DND-41 (cell line): ENCODE data around the gene C5AR2.

ENCODE experiments used
- ATAC-seq: fragments of 200-7000 bp; cut with Tn5 transposase; 3 replicates; pipeline ENCODE4 v1.9.1; 2021; ENCODE audit warnings: low read depth; ENCODE audit not compliant: insufficient read depth
- DNase-seq: peaks from one replicate; pipeline ENCODE4 v3.0.0-alpha.2; 2020
- H2AFZ ChIP-seq: 2 replicates; pipeline ENCODE4 v1.6.0; 2012; ENCODE audit warnings: low read depth, low read length
- H3K27ac ChIP-seq: 2 replicates; pipeline ENCODE4 v1.5.1; 2012; ENCODE audit warnings: low read length, inconsistent platforms
- H3K27me3 ChIP-seq: fragments of 200-600 bp; sonication (generic); 2 replicates; pipeline ENCODE4 v1.6.0; 2012; ENCODE audit warnings: low read length, mild to moderate bottlenecking, inconsistent platforms; ENCODE audit not compliant: insufficient read depth, poor library complexity
- H3K36me3 ChIP-seq: 2 replicates; pipeline ENCODE4 v1.5.1; 2012; ENCODE audit warnings: low read length, inconsistent platforms; ENCODE audit not compliant: insufficient read depth
- H3K4me1 ChIP-seq: 2 replicates; pipeline ENCODE4 v1.5.1; 2012; ENCODE audit warnings: mild to moderate bottlenecking, low read length; ENCODE audit not compliant: insufficient read depth
- H3K4me2 ChIP-seq: 2 replicates; pipeline ENCODE4 v1.6.0; 2012; ENCODE audit warnings: mild to moderate bottlenecking, moderate library complexity, low read length, inconsistent platforms; ENCODE audit not compliant: insufficient read depth
- H3K4me3 ChIP-seq, 2 experiments: fragments of 200-600 bp in 1 of 2; shearing (Covaris generic) in 1 of 2; 2 replicates each; pipeline ENCODE4 v1.5.1; 2012 to 2016; ENCODE audit warnings: inconsistent platforms in 2 of 2, low read length in 2 of 2, mild to moderate bottlenecking in 2 of 2, low read depth in 1 of 2, moderate library complexity in 1 of 2
- H3K79me2 ChIP-seq: 2 replicates; pipeline ENCODE4 v1.6.0; 2012; ENCODE audit warnings: low read length, inconsistent platforms; ENCODE audit not compliant: insufficient read depth
- H3K9ac ChIP-seq: 2 replicates; pipeline ENCODE4 v1.6.0; 2012; ENCODE audit warnings: low read depth, mild to moderate bottlenecking, inconsistent platforms, low read length, moderate library complexity
- H3K9me3 ChIP-seq: 2 replicates; pipeline ENCODE4 v1.5.1; 2012; ENCODE audit warnings: low read length, moderate library complexity, mild to moderate bottlenecking, inconsistent platforms; ENCODE audit not compliant: insufficient read depth, severe bottlenecking
- H4K20me1 ChIP-seq: 2 replicates; pipeline ENCODE4 v1.6.0; 2012; ENCODE audit warnings: low read length; ENCODE audit not compliant: insufficient read depth
- CTCF ChIP-seq: IDR thresholded peaks from 2 replicates; pipeline ENCODE4 v1.5.1; 2012; ENCODE audit warnings: borderline replicate concordance, low read length, moderate library complexity, mild to moderate bottlenecking; ENCODE audit not compliant: poor library complexity, severe bottlenecking; ENCODE audit errors: extremely low read depth
- EZH2 ChIP-seq: IDR thresholded peaks from 3 replicates; pipeline ENCODE4 v1.6.1; 2012; ENCODE audit warnings: borderline replicate concordance, low read depth, mild to moderate bottlenecking, moderate library complexity, low read length, inconsistent platforms; ENCODE audit not compliant: severe bottlenecking

Gene C5AR2

GRCh38 chr19:47323872-47324271, 8.1 kb upstream of the C5AR2 start:
- no peaks in the 10 kb centered on the region for H3K36me3 ChIP-seq
- H3K4me1 ChIP-seq = no peaks in the 10 kb centered on the region
- ATAC-seq (no peak), DNase-seq (no peak)
- no peak overlapping the region for H3K9ac ChIP-seq
- H2AFZ ChIP-seq = no peak overlapping the region
- H3K9me3 ChIP-seq = no peaks in the 10 kb centered on the region
- H3K27ac ChIP-seq = no peak overlapping the region
- no peaks in the 10 kb centered on the region; the same call in 1 of the 2 replicates for H4K20me1 ChIP-seq
- TF ChIP-seq CTCF (no peak), EZH2 (no peak)
- no peaks in the 10 kb centered on the region for H3K27me3 ChIP-seq
- H3K4me3 ChIP-seq = no peak overlapping the region
- no peaks in the 10 kb centered on the region for H3K79me2 ChIP-seq
- no peak overlapping the region for H3K4me2 ChIP-seq

GRCh38 chr19:47324502-47324901, 7.5 kb upstream of the C5AR2 start:
- Histone ChIP-seq H3K4me2 (no peak overlapping the region), H3K36me3 (no peaks in the 10 kb centered on the region), H2AFZ (no peak overlapping the region), H3K79me2 (no peaks in the 10 kb centered on the region), H3K9ac (no peak overlapping the region), H3K4me1 (no peaks in the 10 kb centered on the region), H3K9me3 (no peaks in the 10 kb centered on the region), H3K27me3 (no peaks in the 10 kb centered on the region), H4K20me1 (no peaks in the 10 kb centered on the region; the same call in 1 of the 2 replicates), H3K4me3 (no peak overlapping the region), H3K27ac (no peak overlapping the region)
- ATAC-seq = no peak
- no peak for DNase-seq
- TF ChIP-seq EZH2 (no peak), CTCF (no peak)

- Histone ChIP-seq H3K27ac (no peak overlapping the region), H2AFZ (no peak overlapping the region)
Measured at GRCh38 chr19:47330466-47330869, 1.5 kb upstream of the C5AR2 start.

More at GRCh38 chr19:47330466-47330869, 1.5 kb upstream of the C5AR2 start:
- Histone ChIP-seq H3K4me2 (no peak overlapping the region), H4K20me1 (no peaks in the 10 kb centered on the region), H3K79me2 (no peaks in the 10 kb centered on the region), H3K36me3 (no peaks in the 10 kb centered on the region), H3K9ac (no peak overlapping the region), H3K4me3 (no peak overlapping the region), H3K27me3 (no peaks in the 10 kb centered on the region), H3K9me3 (no peaks in the 10 kb centered on the region), H3K4me1 (no peaks in the 10 kb centered on the region)
- no peak for DNase-seq
- TF ChIP-seq EZH2 (no peak), CTCF (no peak)
- ATAC-seq = no peak
